Measurements from ENCODE around the gene ZMIZ1.
A peak's percentile ranks its signal among the peaks of the same experiment; 100 is the strongest.
"Not testable (repeated sequence)": the region's sequence is repeated elsewhere in the genome, so short reads cannot be mapped to it uniquely, and the experiment has no call there.

Gene ZMIZ1

GRCh38 chr10:79335094-79335469 lies 266.3 kb downstream of the ZMIZ1 start:
- DNase-seq (ENCODE audit: low read depth in 3 of 3, low spot score in 1 of 3) = no peak

GRCh38 chr10:79335470-79336235 lies 266.9 kb downstream of the ZMIZ1 start:
- no peak for DNase-seq (ENCODE audit: low read depth in 3 of 3, low spot score in 1 of 3)

GRCh38 chr10:79336276-79336675 lies 267.5 kb downstream of the ZMIZ1 start:
- DNase-seq (ENCODE audit: low read depth in 3 of 3, low spot score in 1 of 3) = no peak

GRCh38 chr10:79336739-79337138 lies 268.0 kb downstream of the ZMIZ1 start:
- DNase-seq (ENCODE audit: low read depth in 3 of 3, low spot score in 1 of 3) = no peak

GRCh38 chr10:79337783-79338469 lies 269.2 kb downstream of the ZMIZ1 start:
- DNase-seq (ENCODE audit: low read depth in 3 of 3, low spot score in 1 of 3) = not testable (repeated sequence)

GRCh38 chr10:79339266-79339665 lies 270.5 kb downstream of the ZMIZ1 start:
- DNase-seq (ENCODE audit: low read depth in 3 of 3, low spot score in 1 of 3) = no peak

GRCh38 chr10:79340646-79341244 lies 272.0 kb downstream of the ZMIZ1 start:
- no peak for DNase-seq (ENCODE audit: low read depth in 3 of 3, low spot score in 1 of 3)

- no peak for DNase-seq (ENCODE audit: low read depth in 3 of 3, low spot score in 1 of 3)
These were observed 273.6 kb downstream of the ZMIZ1 start for GRCh38 chr10:79342295-79342761.

- no peak for DNase-seq (ENCODE audit: low read depth in 3 of 3, low spot score in 1 of 3)
These were observed 274.2 kb downstream of the ZMIZ1 start for GRCh38 chr10:79342811-79343561.

GRCh38 chr10:79344502-79345195 lies 275.9 kb downstream of the ZMIZ1 start:
- no peak for DNase-seq (ENCODE audit: low read depth in 3 of 3, low spot score in 1 of 3)

- DNase-seq (ENCODE audit: low read depth in 3 of 3, low spot score in 1 of 3) = no peak
These were observed 276.7 kb downstream of the ZMIZ1 start for GRCh38 chr10:79345241-79346011.

GRCh38 chr10:79346012-79346340 lies 277.2 kb downstream of the ZMIZ1 start:
- no peak for DNase-seq (ENCODE audit: low read depth in 3 of 3, low spot score in 1 of 3)

GRCh38 chr10:79346388-79347225 lies 277.8 kb downstream of the ZMIZ1 start:
- DNase-seq (ENCODE audit: low read depth in 3 of 3, low spot score in 1 of 3) = no peak

GRCh38 chr10:79347226-79347893 lies 278.6 kb downstream of the ZMIZ1 start, which contains the start of gene PPIF:
Gene PPIF (plus strand): TSS chr10:79347469. CDS start chr10:79347549, 80 bp downstream.
- peak; percentile 77 to 95 (median 92) for DNase-seq (ENCODE audit: low read depth in 3 of 3, low spot score in 1 of 3)

- peak; percentile 43 to 68 (median 51) for DNase-seq (ENCODE audit: low read depth in 3 of 3, low spot score in 1 of 3)
These were observed 279.3 kb downstream of the ZMIZ1 start for GRCh38 chr10:79347894-79348639.

- DNase-seq (ENCODE audit: low read depth in 3 of 3, low spot score in 1 of 3) = no peak
These were observed 279.8 kb downstream of the ZMIZ1 start for GRCh38 chr10:79348640-79348988.

GRCh38 chr10:79349072-79349491 lies 280.3 kb downstream of the ZMIZ1 start:
- no peak for DNase-seq (ENCODE audit: low read depth in 3 of 3, low spot score in 1 of 3)
